Neural progenitor cell (in vitro differentiated cells): ENCODE data around the gene RBMS2.

ENCODE experiments used
- EZH2 ChIP-seq: fragments of 200-600 bp; sonication (generic); IDR thresholded peaks from 2 replicates; pipeline ENCODE4 v1.6.1; 2017; ENCODE audit warnings: antibody characterized with exemption, mild to moderate bottlenecking, moderate library complexity
- TF ChIP-seq, protein P1 (sequence below): fragments of 200-600 bp; sonication (generic); IDR thresholded peaks from 2 replicates; pipeline ENCODE4 v1.5.1; 2017; ENCODE audit warnings: antibody characterized with exemption, mild to moderate bottlenecking

DNA sequence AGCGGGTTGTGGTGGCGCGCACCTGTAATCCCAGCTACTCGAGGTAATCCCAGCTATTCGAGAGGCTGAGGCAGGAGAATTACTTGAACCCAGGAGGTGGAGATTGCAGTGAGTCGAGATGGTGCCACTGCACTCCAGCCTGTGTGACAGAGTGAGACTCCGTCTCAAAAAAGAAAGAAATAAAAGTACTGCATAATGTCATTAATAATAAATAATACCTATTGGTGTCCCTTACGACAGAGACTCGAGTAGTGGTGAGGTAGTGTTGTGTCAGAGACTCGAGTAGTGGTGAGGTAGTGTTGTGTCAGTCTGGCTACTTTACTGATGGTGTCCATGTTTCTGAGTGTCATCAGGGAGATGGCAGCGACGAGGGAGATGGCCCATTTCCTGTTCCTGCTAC, 34.9 kb upstream of the RBMS2 start:
- TF ChIP-seq, protein P1, sequence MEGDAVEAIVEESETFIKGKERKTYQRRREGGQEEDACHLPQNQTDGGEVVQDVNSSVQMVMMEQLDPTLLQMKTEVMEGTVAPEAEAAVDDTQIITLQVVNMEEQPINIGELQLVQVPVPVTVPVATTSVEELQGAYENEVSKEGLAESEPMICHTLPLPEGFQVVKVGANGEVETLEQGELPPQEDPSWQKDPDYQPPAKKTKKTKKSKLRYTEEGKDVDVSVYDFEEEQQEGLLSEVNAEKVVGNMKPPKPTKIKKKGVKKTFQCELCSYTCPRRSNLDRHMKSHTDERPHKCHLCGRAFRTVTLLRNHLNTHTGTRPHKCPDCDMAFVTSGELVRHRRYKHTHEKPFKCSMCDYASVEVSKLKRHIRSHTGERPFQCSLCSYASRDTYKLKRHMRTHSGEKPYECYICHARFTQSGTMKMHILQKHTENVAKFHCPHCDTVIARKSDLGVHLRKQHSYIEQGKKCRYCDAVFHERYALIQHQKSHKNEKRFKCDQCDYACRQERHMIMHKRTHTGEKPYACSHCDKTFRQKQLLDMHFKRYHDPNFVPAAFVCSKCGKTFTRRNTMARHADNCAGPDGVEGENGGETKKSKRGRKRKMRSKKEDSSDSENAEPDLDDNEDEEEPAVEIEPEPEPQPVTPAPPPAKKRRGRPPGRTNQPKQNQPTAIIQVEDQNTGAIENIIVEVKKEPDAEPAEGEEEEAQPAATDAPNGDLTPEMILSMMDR: no peak
- no peak for TF ChIP-seq EZH2
